ENCODE measurements around the gene KRTAP10-12. TPM values are rescaled to one million over a fixed set of nuclear protein-coding genes. Genes with fewer than 3 reads are reported as not detected.

KRTAP10-12 gene
- total RNA-seq, 1 experiment from 2014 or later, result not detected

- no peaks in the 10 kb centered on the region for H3K9me3 Mint-ChIP-seq
- POLR2A ChIA-PET, result interaction anchor here (1.0 to 1.3 kb wide), 2 partner anchors 40 to 51 kb away, joined by 3 to 4 read pairs; no protein-coding TSS in a partner anchor
- H3K4me1 Mint-ChIP-seq, result peaks cover 77% of the 10 kb centered on the region
- no peak for DNase-seq (ENCODE audit: low spot score)
- H3K36me3 Mint-ChIP-seq, result no peaks in the 10 kb centered on the region
- H3K27me3 Mint-ChIP-seq (ENCODE audit: low read depth), result peaks cover 82% of the 10 kb centered on the region
- TF ChIP-seq ZNF423 (CRISPR knock-in tag; IDR thresholded peaks at IDR 0.05), result no peak
- TF ChIP-seq ZNF396 (CRISPR knock-in tag; IDR thresholded peaks at IDR 0.05; ENCODE audit: borderline replicate concordance), result no peak
- TF ChIP-seq ARID4B (CRISPR knock-in tag; IDR thresholded peaks at IDR 0.05; ENCODE audit: borderline replicate concordance), result no peak
- no peak for TF ChIP-seq NFE2L1 (CRISPR knock-in tag; IDR thresholded peaks at IDR 0.05)
- no peak for TF ChIP-seq JUN (CRISPR knock-in tag; IDR thresholded peaks at IDR 0.05)
- no peak for TF ChIP-seq KAT7 (CRISPR knock-in tag; IDR thresholded peaks at IDR 0.05; ENCODE audit: borderline replicate concordance)
- no peak for TF ChIP-seq EMX1 (CRISPR knock-in tag; IDR thresholded peaks at IDR 0.05)
- TF ChIP-seq ERG (CRISPR knock-in tag; IDR thresholded peaks at IDR 0.05), result no peak
- TF ChIP-seq ZNF532 (CRISPR knock-in tag; IDR thresholded peaks at IDR 0.05; ENCODE audit: borderline replicate concordance), result no peak
- TF ChIP-seq IRF1 (CRISPR knock-in tag; IDR thresholded peaks at IDR 0.05), result no peak
- no peak for TF ChIP-seq ZNF425 (CRISPR knock-in tag; conservative IDR thresholded peaks at IDR 0.05)
- no peak for TF ChIP-seq GRHL2 (CRISPR knock-in tag; IDR thresholded peaks at IDR 0.05; ENCODE audit: insufficient replicate concordance, severe bottlenecking)
- TF ChIP-seq NFATC4 (CRISPR knock-in tag; IDR thresholded peaks at IDR 0.05), result no peak
- no peak for TF ChIP-seq PRDM15 (CRISPR knock-in tag; IDR thresholded peaks at IDR 0.05)
- no peak for TF ChIP-seq CREB1 (CRISPR knock-in tag; IDR thresholded peaks at IDR 0.05)
- no peak for TF ChIP-seq RORB (CRISPR knock-in tag; IDR thresholded peaks at IDR 0.05)
- TF ChIP-seq SMAD4 (CRISPR knock-in tag; IDR thresholded peaks at IDR 0.05), result no peak
- no peak for TF ChIP-seq MXD4 (CRISPR knock-in tag; IDR thresholded peaks at IDR 0.05; ENCODE audit: borderline replicate concordance)
- CTCF ChIA-PET, result interaction anchor here (1.3 to 3.7 kb wide), 7 partner anchors 10 to 199 kb away, joined by 3 to 21 read pairs (median 8); no protein-coding TSS in a partner anchor
- ATAC-seq, result no peak
- peak overlapping the region; percentile 89; the same call in 1 of the 2 replicates for H3K27ac Mint-ChIP-seq
- peak overlapping the region; percentile 75 for H3K4me3 Mint-ChIP-seq
These were observed 12.0 kb downstream of the KRTAP10-12 start for GRCh38 chr21:44708866-44709425.
